Testis (tissue), 3 donors: ENCODE results near the gene NOTCH1. TPM values are rescaled to one million over a fixed set of nuclear protein-coding genes. Genes with fewer than 3 reads are reported as not detected.

Source experiments
- DNase-seq: peaks from one replicate; pipeline ENCODE4 v3.0.0-alpha.2; 2019
- H3K27ac ChIP-seq, 2 donors: fragments of 200-600 bp; sonication (generic); one replicate each; pipeline ENCODE4 v1.5.1; 2019
- H3K27me3 ChIP-seq: fragments of 200-600 bp; sonication (generic); one replicate; pipeline ENCODE4 v1.5.1; 2019
- H3K36me3 ChIP-seq: fragments of 200-600 bp; sonication (generic); one replicate; pipeline ENCODE4 v1.5.1; 2017; ENCODE audit warnings: low read depth; ENCODE audit errors: missing control alignments
- H3K4me1 ChIP-seq: fragments of 200-600 bp; sonication (generic); one replicate; pipeline ENCODE4 v1.5.1; 2019
- H3K4me3 ChIP-seq, 2 donors: fragments of 200-600 bp; sonication (generic); one replicate each; pipeline ENCODE4 v1.5.1; 2017 to 2019
- H3K9me3 ChIP-seq: fragments of 200-600 bp; sonication (generic); one replicate; pipeline ENCODE4 v1.5.1; 2017
- CTCF ChIP-seq, 3 experiments: fragments of 450-650 bp in 2 of 3; fragments of 200-600 bp in 1 of 3; sonication (generic) in 1 of 3; IDR thresholded peaks; one replicate each; pipeline ENCODE4 v1.5.1; 2016 to 2019; ENCODE audit warnings: antibody characterized with exemption in 3 of 3, mild to moderate bottlenecking in 2 of 3, moderate library complexity in 1 of 3
- POLR2A ChIP-seq: fragments of 450-650 bp; IDR thresholded peaks from one replicate; pipeline ENCODE4 v1.6.1; 2017; ENCODE audit warnings: antibody characterized with exemption, mild to moderate bottlenecking, moderate library complexity
- WGBS, 2 donors: methylation state at CpG; one replicate each; pipeline ENCODE4 v1.1.5; 2018; 5-methylcytosine and 5-hydroxymethylcytosine counted together
- intact Hi-C: fragments of 100-400 bp; cut with DNase I; formaldehyde crosslinking; loops from one replicate; pipeline ENCODE4 v1.15.1; 2023; ENCODE audit warnings: low total_unique reads
- polyA plus RNA-seq: library from polyadenylated mRNA; stranded (reverse); fragments of 350-450 nt; fragmentation: Illumina TruSeq; extraction: RNeasy Lipid Tissue Mini Kit (QIAGEN cat#74804); gene quantifications from one replicate; pipeline ENCODE4 v1.2.3, GENCODE V29; 2014; ENCODE audit warnings: low read depth, low replicate concordance; ENCODE audit not compliant: insufficient read depth
- total RNA-seq, 2 donors: library from RNA; depleted of rRNA; stranded (reverse); fragments of >200 nt; gene quantifications; one replicate each; pipeline ENCODE4 v1.2.3, GENCODE V29; 2016

Gene NOTCH1
- total and polyA plus RNA-seq, 3 donors from 2014 or later: 7.2 to 34.1 (median 32.4) TPM

GRCh38 chr9:136531904-136532798 is 13.7 kb downstream of the NOTCH1 start:
- 90 to 92% methylated on average over 30 to 38 of the region's 39 CpGs for WGBS, 2 donors
- no peak for DNase-seq
- H3K27ac ChIP-seq: no peak overlapping the region
- H3K4me1 ChIP-seq: peaks cover 4% of the 10 kb centered on the region
- TF ChIP-seq POLR2A: no peak
- TF ChIP-seq CTCF (IDR thresholded peaks at IDR 0.05): no peak
- intact Hi-C loops: no loop called here
- H3K4me3 ChIP-seq: no peak overlapping the region
- no peaks in the 10 kb centered on the region for H3K9me3 ChIP-seq
- H3K36me3 ChIP-seq: no peaks in the 10 kb centered on the region
- H3K27me3 ChIP-seq: no peaks in the 10 kb centered on the region

GRCh38 chr9:136531186-136531903 is 14.5 kb downstream of the NOTCH1 start:
- 85% methylated on average over 13 to 37 of the region's 37 CpGs for WGBS, 2 donors
- peaks cover 4% of the 10 kb centered on the region for H3K4me1 ChIP-seq
- no peaks in the 10 kb centered on the region for H3K27me3 ChIP-seq
- H3K9me3 ChIP-seq: no peaks in the 10 kb centered on the region
- H3K36me3 ChIP-seq: no peaks in the 10 kb centered on the region
- no peak for DNase-seq
- no peak overlapping the region for H3K27ac ChIP-seq
- intact Hi-C loops: no loop called here
- H3K4me3 ChIP-seq: no peak overlapping the region
- TF ChIP-seq CTCF (IDR thresholded peaks at IDR 0.05): no peak
- no peak for TF ChIP-seq POLR2A

- H3K36me3 ChIP-seq: no peaks in the 10 kb centered on the region
- no peak for TF ChIP-seq CTCF (IDR thresholded peaks at IDR 0.05)
- no peak for TF ChIP-seq POLR2A
- WGBS, 2 donors: 70 to 78% methylated on average over 10 to 20 of the region's 20 CpGs
- H3K4me1 ChIP-seq: peaks cover 4% of the 10 kb centered on the region
- no peaks in the 10 kb centered on the region for H3K9me3 ChIP-seq
- no peak overlapping the region for H3K27ac ChIP-seq
- H3K27me3 ChIP-seq: no peaks in the 10 kb centered on the region
- intact Hi-C loops: no loop called here
- no peak overlapping the region for H3K4me3 ChIP-seq
- no peak for DNase-seq
These were observed 15.3 kb downstream of the NOTCH1 start for GRCh38 chr9:136530461-136531089.

- no peak overlapping the region for H3K4me3 ChIP-seq
- peaks cover 4% of the 10 kb centered on the region for H3K4me1 ChIP-seq
- H3K27me3 ChIP-seq: no peaks in the 10 kb centered on the region
- WGBS, 2 donors: 80 to 81% methylated on average over 27 to 40 of the region's 40 CpGs
- TF ChIP-seq POLR2A (no peak), CTCF (IDR thresholded peaks at IDR 0.05) (no peak)
- no peaks in the 10 kb centered on the region for H3K36me3 ChIP-seq
- no peaks in the 10 kb centered on the region for H3K9me3 ChIP-seq
- H3K27ac ChIP-seq: no peak overlapping the region
- intact Hi-C loops: no loop called here
- DNase-seq: no peak
These were observed 16.1 kb downstream of the NOTCH1 start for GRCh38 chr9:136529516-136530460.
